Coronary artery (tissue), 2 donors: Measurements from ENCODE around the gene CCDC69.
"Not testable (repeated sequence)": the region's sequence is repeated elsewhere in the genome, so short reads cannot be mapped to it uniquely, and the experiment has no call there.

Experiments used
- DNase-seq: peaks from one replicate; pipeline ENCODE4 v3.0.0-alpha.2; 2017; ENCODE audit warnings: low spot score
- H3K27ac ChIP-seq, 2 donors: fragments of 200-600 bp; sonication (generic); one replicate each; pipeline ENCODE4 v1.5.1; 2016 to 2019
- H3K4me3 ChIP-seq: fragments of 200-600 bp; sonication (generic); 2 replicates; pipeline ENCODE4 v1.5.1; 2016; ENCODE audit warnings: mild to moderate bottlenecking, moderate library complexity
- TF ChIP-seq, protein P1 (sequence below): fragments of 200-600 bp; sonication (generic); IDR thresholded peaks from one replicate; pipeline ENCODE4 v1.5.1; 2019; ENCODE audit warnings: antibody characterized with exemption

The CCDC69 gene

DNA sequence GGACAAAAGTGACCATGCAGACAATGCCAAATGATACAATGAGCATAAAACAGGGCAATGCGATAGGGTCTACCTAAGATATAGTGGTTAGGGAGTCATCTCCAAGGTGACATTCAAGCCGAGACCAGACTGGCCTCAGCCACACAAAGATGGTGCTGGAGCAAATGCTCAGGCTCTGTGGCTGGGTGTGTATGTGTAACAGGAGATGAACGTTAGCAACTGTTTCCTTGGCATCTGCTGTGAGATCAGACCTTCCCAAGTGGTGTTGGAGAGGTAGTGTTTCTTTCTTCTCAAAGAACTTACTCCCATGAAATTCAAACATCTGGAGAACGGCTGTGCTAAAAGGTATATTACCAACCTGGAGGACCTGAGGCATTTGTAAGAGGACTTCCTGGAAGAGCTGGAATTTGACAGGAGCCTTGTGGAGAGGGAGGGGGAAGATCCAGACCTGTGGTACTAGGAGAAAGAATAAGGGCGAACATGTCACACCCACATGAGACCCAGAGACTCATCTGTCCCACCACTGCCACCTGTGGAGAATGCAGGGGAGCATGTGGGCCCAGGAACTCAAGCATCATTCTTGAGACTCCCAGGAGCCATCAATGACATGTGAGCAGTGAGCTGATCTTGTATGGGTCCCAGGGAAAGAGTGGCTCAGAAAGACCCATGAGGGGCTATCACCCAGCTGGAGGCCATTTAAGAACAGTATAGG lies 45.0 kb downstream of the CCDC69 start:
- Histone ChIP-seq H3K4me3 (no peak overlapping the region), H3K27ac (no peak overlapping the region)
- peak; percentile 53 for DNase-seq
- TF ChIP-seq, protein P1, sequence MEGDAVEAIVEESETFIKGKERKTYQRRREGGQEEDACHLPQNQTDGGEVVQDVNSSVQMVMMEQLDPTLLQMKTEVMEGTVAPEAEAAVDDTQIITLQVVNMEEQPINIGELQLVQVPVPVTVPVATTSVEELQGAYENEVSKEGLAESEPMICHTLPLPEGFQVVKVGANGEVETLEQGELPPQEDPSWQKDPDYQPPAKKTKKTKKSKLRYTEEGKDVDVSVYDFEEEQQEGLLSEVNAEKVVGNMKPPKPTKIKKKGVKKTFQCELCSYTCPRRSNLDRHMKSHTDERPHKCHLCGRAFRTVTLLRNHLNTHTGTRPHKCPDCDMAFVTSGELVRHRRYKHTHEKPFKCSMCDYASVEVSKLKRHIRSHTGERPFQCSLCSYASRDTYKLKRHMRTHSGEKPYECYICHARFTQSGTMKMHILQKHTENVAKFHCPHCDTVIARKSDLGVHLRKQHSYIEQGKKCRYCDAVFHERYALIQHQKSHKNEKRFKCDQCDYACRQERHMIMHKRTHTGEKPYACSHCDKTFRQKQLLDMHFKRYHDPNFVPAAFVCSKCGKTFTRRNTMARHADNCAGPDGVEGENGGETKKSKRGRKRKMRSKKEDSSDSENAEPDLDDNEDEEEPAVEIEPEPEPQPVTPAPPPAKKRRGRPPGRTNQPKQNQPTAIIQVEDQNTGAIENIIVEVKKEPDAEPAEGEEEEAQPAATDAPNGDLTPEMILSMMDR, result no peak

DNA sequence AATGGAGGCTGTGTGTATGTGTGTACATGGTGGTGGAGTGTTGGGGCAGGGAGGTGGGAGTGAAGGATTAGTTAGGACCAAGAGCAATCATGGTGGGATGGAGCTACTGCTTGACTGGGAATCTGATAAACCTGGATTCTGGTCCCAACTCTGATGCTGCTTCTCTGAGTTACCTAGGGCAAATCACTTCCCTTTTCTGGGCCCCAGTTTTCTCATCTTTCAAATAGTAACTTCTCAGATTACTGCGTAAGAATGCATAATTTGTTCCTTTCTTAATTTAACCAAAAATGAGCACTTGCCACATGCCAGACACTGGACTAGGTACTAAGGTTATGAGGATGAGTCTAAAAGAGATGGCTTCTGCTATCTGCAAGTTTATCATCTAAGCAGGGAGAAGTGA lies 45.5 kb downstream of the CCDC69 start:
- H3K4me3 ChIP-seq, result no peak overlapping the region
- TF ChIP-seq, protein P1, result no peak
- DNase-seq, result no peak
- no peak overlapping the region for H3K27ac ChIP-seq

DNA sequence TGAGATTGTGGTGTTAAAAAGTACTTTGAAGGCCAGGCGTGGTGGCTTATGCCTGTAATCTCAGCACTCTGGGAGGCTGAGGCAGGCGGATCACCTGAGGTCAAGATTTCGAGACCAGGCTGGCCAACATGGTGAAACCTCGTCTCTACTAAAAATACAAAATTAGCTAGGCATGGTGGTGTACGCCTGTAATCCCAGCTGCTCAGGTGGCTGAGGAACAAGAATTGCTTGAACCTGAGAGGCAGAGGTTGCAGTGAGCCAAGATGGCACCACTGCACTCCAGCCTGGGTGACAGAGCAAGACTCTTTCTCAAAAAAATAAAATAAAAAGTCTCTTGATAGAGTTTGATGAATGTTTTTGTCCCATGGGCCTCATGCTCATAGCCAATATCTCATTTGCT lies 47.6 kb downstream of the CCDC69 start:
- not testable (repeated sequence) for DNase-seq, H3K27ac ChIP-seq, H3K4me3 ChIP-seq

DNA sequence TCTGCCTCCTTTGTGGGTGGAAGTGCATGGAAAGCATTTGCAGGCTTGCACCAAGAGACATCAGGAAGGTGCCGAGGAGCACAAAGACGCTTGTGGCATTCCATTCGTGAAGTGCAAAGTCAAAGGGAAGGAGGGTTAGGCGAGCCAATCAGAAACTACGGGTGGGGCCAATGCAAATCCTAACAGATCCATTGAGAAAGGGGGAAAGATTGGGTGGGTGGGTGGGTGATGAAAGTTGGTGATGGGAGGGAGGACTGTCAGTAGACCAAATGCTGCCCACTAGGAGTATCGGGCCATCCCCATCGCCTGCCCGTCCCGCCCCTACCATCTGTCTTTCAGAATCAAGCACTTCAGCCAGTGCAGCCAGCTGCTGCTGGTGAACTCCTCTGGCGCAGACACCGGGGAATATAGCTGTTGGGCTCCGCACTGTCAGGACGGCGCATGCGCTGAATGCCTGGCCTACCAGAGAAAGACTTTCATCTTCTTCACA lies 49.2 kb downstream of the CCDC69 start:
- no peak overlapping the region for H3K27ac ChIP-seq
- TF ChIP-seq, protein P1, result no peak

DNA sequence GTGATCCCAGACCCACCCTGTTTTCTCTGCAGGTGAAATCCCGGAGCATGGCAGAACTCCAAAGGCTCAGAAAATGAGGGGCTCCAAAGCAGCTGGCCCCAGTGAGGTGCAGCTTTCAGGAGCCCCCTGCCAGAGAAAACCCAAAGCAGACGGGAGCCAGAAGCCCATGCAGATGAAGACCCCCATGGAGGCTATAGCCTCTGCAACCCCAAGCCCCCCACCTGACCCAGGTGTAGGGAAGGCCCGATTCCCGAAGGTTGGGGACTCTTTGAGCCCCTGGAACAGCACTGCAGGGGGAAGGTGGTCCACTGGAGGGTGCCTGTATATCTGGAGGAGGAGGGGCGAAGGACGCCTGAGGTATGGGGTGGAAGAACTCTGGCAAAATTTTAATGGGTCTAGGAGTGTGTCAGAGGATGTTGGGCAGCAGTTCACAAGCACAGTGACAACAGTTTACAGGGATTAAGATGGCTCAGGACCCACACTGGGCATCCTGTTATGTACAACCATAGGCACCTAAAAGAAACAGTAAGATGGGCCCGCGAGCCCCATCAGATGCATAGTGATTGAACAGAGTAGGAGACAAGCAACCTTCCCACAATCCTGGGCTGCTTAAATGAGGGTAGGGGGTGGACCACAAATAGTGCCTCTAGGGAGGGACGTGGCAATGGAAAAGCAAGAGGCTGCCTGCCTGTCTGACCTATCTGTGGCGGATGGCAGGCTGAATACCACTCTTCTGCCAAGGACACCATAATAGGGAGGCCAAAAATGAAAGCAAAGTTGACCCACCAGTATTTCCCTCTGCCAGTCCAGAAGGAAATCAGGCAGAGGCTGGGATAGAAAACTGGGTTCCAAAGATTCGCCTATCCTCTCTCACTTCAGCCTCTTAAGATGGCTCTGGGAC lies 49.9 kb downstream of the CCDC69 start:
- TF ChIP-seq, protein P1, result no peak
- no peak overlapping the region for H3K4me3 ChIP-seq
- DNase-seq, result no peak
- no peak overlapping the region for H3K27ac ChIP-seq

More for the DNA sequence above, 49.2 kb downstream of the CCDC69 start:
- DNase-seq, result no peak
- no peak overlapping the region for H3K4me3 ChIP-seq

DNA sequence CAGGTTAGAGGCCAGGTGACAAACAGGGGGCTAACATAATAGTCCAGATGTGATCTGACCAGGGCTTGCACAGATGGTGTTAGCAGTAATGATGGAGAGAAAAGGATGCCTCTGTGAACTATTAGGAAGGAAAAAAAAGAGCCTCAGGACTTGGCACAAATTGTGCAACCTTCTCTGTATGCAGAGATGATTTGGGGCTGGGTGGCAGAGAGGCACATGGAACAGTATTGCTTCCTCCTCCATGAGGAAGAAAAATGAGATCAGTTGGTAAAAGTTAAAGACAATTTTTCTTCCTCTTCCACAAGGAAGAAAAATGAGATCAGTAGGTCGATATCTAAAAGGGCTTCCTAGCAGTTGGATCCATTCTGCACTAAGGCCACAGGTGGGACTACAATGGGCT lies 52.4 kb downstream of the CCDC69 start:
- TF ChIP-seq, protein P1, result no peak
- H3K4me3 ChIP-seq, result no peak overlapping the region
- no peak overlapping the region for H3K27ac ChIP-seq
- no peak for DNase-seq

DNA sequence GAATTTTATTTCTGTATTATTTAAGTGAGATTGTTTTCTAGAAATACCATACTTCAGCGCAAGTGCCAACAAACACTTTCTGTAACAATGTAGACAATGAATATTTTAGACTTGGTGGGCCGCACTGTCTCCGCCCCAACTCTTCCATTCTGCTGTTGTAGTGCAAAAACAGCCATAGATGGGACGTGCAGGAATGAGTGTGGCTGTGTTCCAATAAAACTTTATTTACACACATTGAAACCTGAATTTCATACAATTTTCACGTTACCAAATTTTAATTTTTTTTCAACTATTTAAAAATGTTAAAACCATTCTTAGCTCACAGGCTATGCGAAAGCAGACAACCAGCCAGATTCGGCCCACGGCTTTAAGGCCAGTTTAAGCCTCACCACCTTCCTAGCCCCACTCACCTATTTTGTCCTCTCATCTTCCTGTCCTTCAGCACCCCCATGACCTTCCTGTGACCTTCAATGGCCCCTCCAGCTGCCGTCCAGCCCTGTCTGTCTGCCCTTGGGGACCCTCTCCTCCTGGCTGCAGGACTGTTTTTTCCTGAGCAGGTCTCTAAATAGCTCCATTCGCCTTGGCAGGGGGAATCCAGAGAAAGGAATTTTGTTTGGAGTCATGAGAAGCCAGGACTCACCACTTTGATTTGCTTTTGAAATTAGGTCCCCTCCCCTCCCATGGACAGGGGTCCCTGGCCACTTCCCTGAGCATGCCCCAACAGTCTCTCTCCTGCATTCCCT lies 55.1 kb downstream of the CCDC69 start:
- no peak overlapping the region for H3K4me3 ChIP-seq
- TF ChIP-seq, protein P1, result no peak
- H3K27ac ChIP-seq, result no peak overlapping the region
- peak; percentile 49 for DNase-seq
